Measurements from ENCODE around the gene CACNA2D2. TPM values are rescaled to one million over a fixed set of nuclear protein-coding genes. Genes with fewer than 3 reads are reported as not detected.

Gene CACNA2D2
- total and polyA plus RNA-seq, 2 of the 4 experiments (the other 2 are of a cell fraction), result 0.15 TPM; not detected in 1

- Histone ChIP-seq H2AK9ac (replicated peaks; ENCODE audit: low read depth, low read length, poor library complexity) (no peak overlapping the region), H3K27ac (ENCODE audit: insufficient read depth, low read length) (no peak overlapping the region), H3K9me3 (ENCODE audit: control insufficient read depth, insufficient read depth, low read length) (no peaks in the 10 kb centered on the region), H3K18ac (ENCODE audit: low read depth, low read length) (no peak overlapping the region), H2AK5ac (ENCODE audit: low read depth, low read length) (no peak overlapping the region), H3K27me3 (ENCODE audit: control insufficient read depth, insufficient read depth, low read length) (peaks cover 27% of the 10 kb centered on the region), H3K4me2 (ENCODE audit: low read depth, low read length) (no peak overlapping the region), H4K20me1 (ENCODE audit: insufficient read depth, low read length) (no peaks in the 10 kb centered on the region), H3K4me3 (ENCODE audit: insufficient read depth, low read depth, low read length) (no peak overlapping the region), H3K9ac (ENCODE audit: low read depth, low read length) (no peak overlapping the region), H3K4ac (ENCODE audit: low read depth, low read length) (no peak overlapping the region), H3K9me1 (ENCODE audit: insufficient read depth, low read length) (no peaks in the 10 kb centered on the region; the same call in 1 of the 2 replicates), H2BK15ac (ENCODE audit: low read depth, low read length) (no peak overlapping the region), H2AFZ (replicated peaks; ENCODE audit: low read length, poor library complexity) (no peak overlapping the region), H4K8ac (ENCODE audit: low read depth in 2 of 2, low read length in 2 of 2) (no peak overlapping the region), H3K23ac (ENCODE audit: low read depth, low read length) (no peak overlapping the region), H4K5ac (ENCODE audit: low read depth, low read length) (no peak overlapping the region), H3K56ac (ENCODE audit: extremely low read depth, insufficient read depth, low read length) (no peak overlapping the region), H3K4me1 (ENCODE audit: control insufficient read depth, insufficient read depth, low read length) (no peaks in the 10 kb centered on the region), H3K79me1 (ENCODE audit: low read depth in 1 of 2, low read length in 2 of 2) (no peaks in the 10 kb centered on the region), H4K91ac (ENCODE audit: insufficient read depth, low read depth, low read length) (no peak overlapping the region), H3K14ac (replicated peaks; ENCODE audit: low read depth, low read length) (no peak overlapping the region), H3K36me3 (ENCODE audit: control insufficient read depth, insufficient read depth, low read length) (no peaks in the 10 kb centered on the region), H2BK120ac (ENCODE audit: low read depth, low read length) (no peak overlapping the region), H2BK20ac (ENCODE audit: low read depth, low read length) (no peak overlapping the region), H2BK5ac (ENCODE audit: low read depth, low read length, poor library complexity, severe bottlenecking) (no peak overlapping the region)
- no peak for DNase-seq
- no peak for ATAC-seq (ENCODE audit: low read depth)
- POLR2A ChIA-PET (ENCODE audit: unreplicated experiment), result no interaction called here
- in situ Hi-C loops (cut with MboI; ENCODE audit: low sequenced_read_pairs), result no loop called here
- intact Hi-C loops (cut with micrococcal nuclease), result no loop called here
- dilution Hi-C loops (cut with HindIII; ENCODE audit: low sequenced_read_pairs, unreplicated experiment), result no loop called here
- CTCF ChIA-PET, result no interaction called here
- no TSS peak for BruUV-seq (replicated peaks)
- TF ChIP-seq CEBPB (IDR thresholded peaks at IDR 0.05; ENCODE audit: low read depth, low read length) (no peak), RFX5 (IDR thresholded peaks at IDR 0.05; ENCODE audit: low read depth, low read length) (no peak), FOS (IDR thresholded peaks at IDR 0.05; ENCODE audit: low read depth, low read length) (no peak), RAD21 (IDR thresholded peaks at IDR 0.05; ENCODE audit: low read length) (no peak), BHLHE40 (IDR thresholded peaks at IDR 0.05; ENCODE audit: low read depth, low read length) (no peak), MAZ (IDR thresholded peaks at IDR 0.05; ENCODE audit: borderline replicate concordance, low read depth, low read length) (no peak), MAFK (IDR thresholded peaks at IDR 0.05; ENCODE audit: low read depth, low read length) (no peak), USF2 (IDR thresholded peaks at IDR 0.05; ENCODE audit: low read depth, low read length) (no peak), SMC3 (IDR thresholded peaks at IDR 0.05; ENCODE audit: low read depth, low read length) (no peak), CHD1 (IDR thresholded peaks at IDR 0.05; ENCODE audit: low read depth, low read length) (no peak), NFE2L2 (IDR thresholded peaks at IDR 0.05; ENCODE audit: low read depth, low read length) (no peak), ELK1 (IDR thresholded peaks at IDR 0.05; ENCODE audit: borderline replicate concordance, low read depth, low read length) (no peak), RCOR1 (IDR thresholded peaks at IDR 0.05; ENCODE audit: insufficient replicate concordance, low read length) (no peak), CTCF (conservative IDR thresholded peaks at IDR 0.05; ENCODE audit: low read depth, low read length) (no peak), MXI1 (IDR thresholded peaks at IDR 0.05; ENCODE audit: borderline replicate concordance, low read depth, low read length) (no peak)
- 39% methylated on average over 5 of the region's 5 CpGs; no CpG with 5 or more reads in 1 of the 2 experiments for WGBS, 2 experiments (ENCODE audit: extremely low coverage in 2 of 2, insufficient read length in 1 of 2)
Observed at GRCh38 chr3:50415816-50416215, 87.6 kb downstream of the CACNA2D2 start.
